Lung (tissue), 12 donors: Measurements from ENCODE around the gene DPYSL5. TPM values are rescaled to one million over a fixed set of nuclear protein-coding genes. Genes with fewer than 3 reads are reported as not detected.

Source experiments
- ATAC-seq: fragments of 200-7000 bp; cut with Tn5 transposase; one replicate; pipeline ENCODE4 v1.9.1; 2020; ENCODE audit warnings: moderate number of reproducible peaks; ENCODE audit not compliant: insufficient read depth, low FRiP score
- DNase-seq, 3 donors: peaks; one replicate each; pipeline ENCODE4 v3.0.0-alpha.2; 2013 to 2017
- H3K27ac ChIP-seq, 2 donors: one replicate each; pipeline ENCODE4 v1.5.1; 2013; ENCODE audit warnings: mild to moderate bottlenecking in 2 of 2, moderate library complexity in 2 of 2, control low read depth in 1 of 2, inconsistent platforms in 1 of 2, low read depth in 1 of 2, low read length in 1 of 2
- H3K27me3 ChIP-seq, 3 donors: one replicate each; pipeline ENCODE4 v1.5.1; 2013; ENCODE audit warnings: low read length in 2 of 3; ENCODE audit not compliant: control insufficient read depth in 3 of 3, insufficient read depth in 3 of 3
- H3K36me3 ChIP-seq, 4 donors: one replicate each; pipeline ENCODE4 v1.5.1; 2013; ENCODE audit warnings: low read length in 4 of 4, mild to moderate bottlenecking in 1 of 4, moderate library complexity in 1 of 4; ENCODE audit not compliant: control insufficient read depth in 4 of 4, insufficient read depth in 4 of 4
- H3K4me1 ChIP-seq, 5 donors: one replicate each; pipeline ENCODE4 v1.5.1; 2013; ENCODE audit warnings: low read length in 5 of 5, mild to moderate bottlenecking in 2 of 5, moderate library complexity in 1 of 5; ENCODE audit not compliant: control insufficient read depth in 5 of 5, insufficient read depth in 5 of 5
- H3K4me3 ChIP-seq: one replicate; pipeline ENCODE4 v1.5.1; 2013; ENCODE audit warnings: mild to moderate bottlenecking, control low read depth, moderate library complexity
- H3K9ac ChIP-seq, 2 donors: one replicate each; pipeline ENCODE4 v1.5.1; 2013; ENCODE audit warnings: low read length in 2 of 2, control low read depth in 1 of 2; ENCODE audit not compliant: insufficient read depth in 1 of 2
- H3K9me3 ChIP-seq, 4 donors: one replicate each; pipeline ENCODE4 v1.5.1; 2013; ENCODE audit warnings: low read length in 3 of 4, mild to moderate bottlenecking in 1 of 4, moderate library complexity in 1 of 4; ENCODE audit not compliant: control insufficient read depth in 4 of 4, insufficient read depth in 3 of 4
- CTCF ChIP-seq: IDR thresholded peaks from 2 replicates; pipeline ENCODE4 v1.5.1; 2012; ENCODE audit warnings: mild to moderate bottlenecking; ENCODE audit errors: control extremely low read depth, extremely low read depth
- WGBS, 2 donors: extraction: QIAGEN DNeasy Blood & Tissue Kit; methylation state at CpG; one replicate each; pipeline ENCODE4 v1.1.7; 2013; 5-methylcytosine and 5-hydroxymethylcytosine counted together
- polyA plus RNA-seq, 2 donors: library from polyadenylated mRNA; stranded (reverse); fragments of 200-250 nt; gene quantifications; one replicate each; pipeline ENCODE4 v1.2.1, GENCODE V29; 2013
- total RNA-seq, 2 donors: library from RNA; depleted of rRNA in 1 of 2; stranded (reverse); fragments of >200 nt in 1 of 2; gene quantifications; one replicate each; pipeline ENCODE4 v1.2.1, GENCODE V29; 2014 to 2021
- donor health status: control.
- donor health status: control.
- donor health status: Bipolar disorder and iron deficiency.
- donor health status: healthy.
- donor health status: DM: yes; HTN: yes; CAD: no.

DPYSL5 gene
- total and polyA plus RNA-seq, 4 donors = 0.09 TPM; not detected in 3

DNA sequence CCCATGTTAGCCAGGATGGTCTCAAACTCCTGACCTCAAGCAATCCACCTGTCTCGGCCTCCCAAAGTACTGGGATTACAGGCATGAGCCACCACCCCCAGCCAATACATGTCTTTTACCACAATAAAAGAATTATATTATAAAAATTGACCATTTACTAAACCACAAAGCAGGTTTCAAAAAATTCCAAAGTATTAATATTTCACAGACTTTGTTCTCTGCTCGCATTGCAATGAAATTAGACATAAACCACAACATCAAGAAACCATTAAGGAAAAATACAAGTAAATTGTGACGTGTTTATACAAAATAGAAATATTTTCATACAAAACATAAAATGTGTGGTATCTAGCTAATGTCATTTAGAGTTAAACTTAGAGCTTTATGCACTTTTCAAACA is 109.1 kb downstream of the DPYSL5 start:
- TF ChIP-seq CTCF = no peak
- no peak for ATAC-seq
- H3K27me3 ChIP-seq = peaks cover 0 to 15% (median 4%) of the 10 kb centered on the region in 3 donors
- H3K27ac ChIP-seq = no peak overlapping the region
- H3K9me3 ChIP-seq = no peaks in the 10 kb centered on the region
- whole genome bisulfite sequencing, 2 donors = 67 to 74% methylated on average over 3 of the region's 3 CpGs
- no peak for DNase-seq
- H3K36me3 ChIP-seq = no peaks in the 10 kb centered on the region
- no peak overlapping the region for H3K9ac ChIP-seq
- peaks cover 0 to 3% (median 0%) of the 10 kb centered on the region in 5 donors for H3K4me1 ChIP-seq
- no peak overlapping the region for H3K4me3 ChIP-seq

DNA sequence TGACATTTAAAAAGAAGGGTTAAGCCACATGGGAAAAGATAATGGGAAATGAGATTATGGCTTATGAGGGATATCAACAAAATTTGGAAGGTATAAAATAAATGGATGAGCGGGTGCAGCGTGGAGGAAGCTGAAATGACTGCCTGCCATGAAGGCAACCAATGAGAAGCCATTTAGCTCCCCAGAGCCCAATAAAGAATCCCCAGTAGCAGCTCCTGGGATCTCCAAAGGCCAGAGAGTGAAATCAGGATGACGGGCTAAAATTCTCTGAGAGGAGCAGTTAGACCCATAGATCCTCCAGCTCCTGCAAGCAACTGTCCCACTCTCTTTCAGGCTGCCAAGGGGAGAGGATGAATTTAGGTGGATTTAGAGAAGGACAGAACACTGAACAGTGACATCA is 109.6 kb downstream of the DPYSL5 start:
- H3K27me3 ChIP-seq = peaks cover 0 to 15% (median 4%) of the 10 kb centered on the region in 3 donors
- ATAC-seq (no peak), DNase-seq (no peak)
- H3K4me3 ChIP-seq = no peak overlapping the region
- H3K4me1 ChIP-seq = peaks cover 0 to 3% (median 0%) of the 10 kb centered on the region in 5 donors
- H3K9me3 ChIP-seq = no peaks in the 10 kb centered on the region
- H3K9ac ChIP-seq = no peak overlapping the region
- TF ChIP-seq CTCF = no peak
- WGBS, 2 donors = 68 to 85% methylated on average over 3 of the region's 3 CpGs
- H3K36me3 ChIP-seq = no peaks in the 10 kb centered on the region
- H3K27ac ChIP-seq = no peak overlapping the region

DNA sequence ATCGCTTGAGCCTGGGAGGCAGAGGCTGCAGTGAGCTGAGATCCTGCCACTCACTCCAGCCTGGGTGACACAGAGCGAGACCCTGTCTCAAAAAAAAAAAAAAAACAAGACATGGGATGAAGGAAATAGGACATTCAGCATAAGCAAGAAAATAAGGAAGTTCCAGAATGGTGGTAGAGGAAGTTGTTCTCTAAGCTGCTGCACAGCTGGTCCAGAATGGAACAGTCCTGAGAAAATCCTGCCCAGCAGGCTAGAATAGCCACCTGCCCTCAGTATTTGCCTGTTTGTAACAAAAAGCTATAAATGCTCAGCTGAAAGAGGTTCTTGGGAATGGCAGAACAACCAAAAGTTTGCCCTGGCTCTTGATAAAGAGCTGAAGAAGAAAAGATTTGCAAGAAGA is 111.4 kb downstream of the DPYSL5 start:
- ATAC-seq = no peak
- no peaks in the 10 kb centered on the region for H3K36me3 ChIP-seq
- H3K27ac ChIP-seq = no peak overlapping the region
- DNase-seq = no peak
- H3K9ac ChIP-seq = no peak overlapping the region
- no peak overlapping the region for H3K4me3 ChIP-seq
- peaks cover 0 to 13% (median 4%) of the 10 kb centered on the region in 3 donors for H3K27me3 ChIP-seq
- H3K9me3 ChIP-seq = no peaks in the 10 kb centered on the region
- no peak for TF ChIP-seq CTCF
- peaks cover 0 to 3% (median under 1%) of the 10 kb centered on the region in 5 donors for H3K4me1 ChIP-seq
- 46 to 73% methylated on average over 2 of the region's 2 CpGs for WGBS, 2 donors
